ENCODE measurements around the gene MIER2.

The MIER2 gene

GRCh38 chr19:373391-374182 is 29.0 kb upstream of the MIER2 start:
- TF ChIP-seq ELF4 (IDR thresholded peaks at IDR 0.05) (no peak), CTBP1 (IDR thresholded peaks at IDR 0.05; ENCODE audit: borderline replicate concordance) (no peak), HDGF (IDR thresholded peaks at IDR 0.05; ENCODE audit: borderline replicate concordance) (no peak), ARNT (IDR thresholded peaks at IDR 0.05) (no peak), PKNOX1 (IDR thresholded peaks at IDR 0.05) (no peak), FOXK2 (IDR thresholded peaks at IDR 0.05) (no peak), LEF1 (IDR thresholded peaks at IDR 0.05; ENCODE audit: borderline replicate concordance) (no peak), TARDBP (IDR thresholded peaks at IDR 0.05) (no peak), FOXM1 (IDR thresholded peaks at IDR 0.05; ENCODE audit: borderline replicate concordance) (no peak), SUZ12 (IDR thresholded peaks at IDR 0.05) (no peak)
- CTCF ChIA-PET: no interaction called here
- POLR2A ChIA-PET: interaction anchor here (0.9 kb wide), 1 partner anchor 115 kb away, joined by 3 read pairs; no protein-coding TSS in a partner anchor
- DNase-seq (ENCODE audit: extremely low spot score): no peak

GRCh38 chr19:372306-372890 is 27.8 kb upstream of the MIER2 start:
- no peak for DNase-seq (ENCODE audit: extremely low spot score)
- ChIA-PET POLR2A (no interaction called here), CTCF (no interaction called here)

GRCh38 chr19:371501-372168 is 27.0 kb upstream of the MIER2 start:
- DNase-seq (ENCODE audit: extremely low spot score): no peak
- ChIA-PET POLR2A (no interaction called here), CTCF (no interaction called here)
- TF ChIP-seq SUZ12 (IDR thresholded peaks at IDR 0.05) (no peak), PKNOX1 (IDR thresholded peaks at IDR 0.05) (no peak), FOXM1 (IDR thresholded peaks at IDR 0.05; ENCODE audit: borderline replicate concordance) (no peak), SP1 (IDR thresholded peaks at IDR 0.05) (no peak), L3MBTL2 (conservative IDR thresholded peaks at IDR 0.05) (no peak), HDGF (IDR thresholded peaks at IDR 0.05; ENCODE audit: borderline replicate concordance) (no peak)

More at GRCh38 chr19:372306-372890, 27.8 kb upstream of the MIER2 start:
- no peak for TF ChIP-seq FOXA1 (IDR thresholded peaks at IDR 0.05)
- TF ChIP-seq FOXK2 (IDR thresholded peaks at IDR 0.05): no peak
- no peak for TF ChIP-seq ELF4 (IDR thresholded peaks at IDR 0.05)
- TF ChIP-seq ZNF384 (IDR thresholded peaks at IDR 0.05): no peak
- no peak for TF ChIP-seq SP1 (IDR thresholded peaks at IDR 0.05)
- no peak for TF ChIP-seq FOXM1 (IDR thresholded peaks at IDR 0.05; ENCODE audit: borderline replicate concordance)
- TF ChIP-seq TARDBP (IDR thresholded peaks at IDR 0.05): no peak

GRCh38 chr19:370641-371330 is 26.2 kb upstream of the MIER2 start:
- DNase-seq (ENCODE audit: extremely low spot score): no peak
- ChIA-PET CTCF (no interaction called here), POLR2A (no interaction called here)
- TF ChIP-seq ELF4 (IDR thresholded peaks at IDR 0.05) (no peak), HDGF (IDR thresholded peaks at IDR 0.05; ENCODE audit: borderline replicate concordance) (no peak), ARNT (IDR thresholded peaks at IDR 0.05) (no peak), ZNF384 (IDR thresholded peaks at IDR 0.05) (no peak)

GRCh38 chr19:369876-370275 is 25.3 kb upstream of the MIER2 start:
- POLR2A ChIA-PET: no interaction called here
- CTCF ChIA-PET: no interaction called here
- no peak for TF ChIP-seq SP1 (IDR thresholded peaks at IDR 0.05)
- TF ChIP-seq TARDBP (IDR thresholded peaks at IDR 0.05): no peak
- TF ChIP-seq ARNT (IDR thresholded peaks at IDR 0.05): no peak
- TF ChIP-seq FOXK2 (IDR thresholded peaks at IDR 0.05): no peak
- TF ChIP-seq NFRKB (IDR thresholded peaks at IDR 0.05): no peak
- no peak for TF ChIP-seq CTBP1 (IDR thresholded peaks at IDR 0.05; ENCODE audit: borderline replicate concordance)
- no peak for TF ChIP-seq ELF4 (IDR thresholded peaks at IDR 0.05)
- no peak for TF ChIP-seq HDGF (IDR thresholded peaks at IDR 0.05; ENCODE audit: borderline replicate concordance)
- TF ChIP-seq BHLHE40 (IDR thresholded peaks at IDR 0.05; ENCODE audit: borderline replicate concordance): no peak
- TF ChIP-seq FOXA1 (IDR thresholded peaks at IDR 0.05): no peak
- TF ChIP-seq FOXM1 (IDR thresholded peaks at IDR 0.05; ENCODE audit: borderline replicate concordance): no peak
- TF ChIP-seq SUZ12 (IDR thresholded peaks at IDR 0.05): no peak
- no peak for TF ChIP-seq PKNOX1 (IDR thresholded peaks at IDR 0.05)
- no peak for TF ChIP-seq LEF1 (IDR thresholded peaks at IDR 0.05; ENCODE audit: borderline replicate concordance)
- TF ChIP-seq ZNF384 (IDR thresholded peaks at IDR 0.05): no peak
- TF ChIP-seq L3MBTL2 (conservative IDR thresholded peaks at IDR 0.05): no peak
- DNase-seq (ENCODE audit: extremely low spot score): no peak

DNA sequence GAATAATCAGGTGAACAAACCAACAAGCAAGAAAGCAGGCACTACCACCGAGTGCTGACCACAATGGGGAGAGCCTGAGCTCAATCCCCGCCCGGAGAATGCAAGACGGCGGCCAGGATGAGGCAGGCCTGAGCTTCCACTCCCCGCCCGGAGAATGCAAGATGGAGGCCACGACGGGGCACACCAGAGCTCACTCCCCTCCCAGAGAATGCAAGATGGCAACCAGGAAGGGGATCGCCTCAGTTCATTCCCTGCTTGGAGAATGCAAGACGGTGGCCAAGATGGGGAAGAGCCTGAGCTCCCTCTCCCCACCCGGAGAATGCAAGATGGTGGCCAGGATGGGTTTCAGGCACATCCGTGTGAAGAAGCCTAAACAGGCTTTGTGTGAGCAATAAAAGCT is 24.7 kb upstream of the MIER2 start:
- TF ChIP-seq ELF4 (IDR thresholded peaks at IDR 0.05) (no peak), TARDBP (IDR thresholded peaks at IDR 0.05) (no peak), L3MBTL2 (conservative IDR thresholded peaks at IDR 0.05) (no peak), ZNF384 (IDR thresholded peaks at IDR 0.05) (no peak), FOXK2 (IDR thresholded peaks at IDR 0.05) (no peak), HDGF (IDR thresholded peaks at IDR 0.05; ENCODE audit: borderline replicate concordance) (no peak), CTBP1 (IDR thresholded peaks at IDR 0.05; ENCODE audit: borderline replicate concordance) (no peak), FOXA1 (IDR thresholded peaks at IDR 0.05) (no peak), SP1 (IDR thresholded peaks at IDR 0.05) (no peak), SUZ12 (IDR thresholded peaks at IDR 0.05) (no peak), NFRKB (IDR thresholded peaks at IDR 0.05) (no peak), LEF1 (IDR thresholded peaks at IDR 0.05; ENCODE audit: borderline replicate concordance) (no peak)
- no peak for DNase-seq (ENCODE audit: extremely low spot score)
- ChIA-PET POLR2A (no interaction called here), CTCF (no interaction called here)
